CMK (cell line): ENCODE data around the gene ATF7IP.

Source experiments
- DNase-seq: peaks from one replicate; pipeline ENCODE4 v3.0.0-alpha.2; 2010; ENCODE audit warnings: low read depth

ATF7IP gene

DNA sequence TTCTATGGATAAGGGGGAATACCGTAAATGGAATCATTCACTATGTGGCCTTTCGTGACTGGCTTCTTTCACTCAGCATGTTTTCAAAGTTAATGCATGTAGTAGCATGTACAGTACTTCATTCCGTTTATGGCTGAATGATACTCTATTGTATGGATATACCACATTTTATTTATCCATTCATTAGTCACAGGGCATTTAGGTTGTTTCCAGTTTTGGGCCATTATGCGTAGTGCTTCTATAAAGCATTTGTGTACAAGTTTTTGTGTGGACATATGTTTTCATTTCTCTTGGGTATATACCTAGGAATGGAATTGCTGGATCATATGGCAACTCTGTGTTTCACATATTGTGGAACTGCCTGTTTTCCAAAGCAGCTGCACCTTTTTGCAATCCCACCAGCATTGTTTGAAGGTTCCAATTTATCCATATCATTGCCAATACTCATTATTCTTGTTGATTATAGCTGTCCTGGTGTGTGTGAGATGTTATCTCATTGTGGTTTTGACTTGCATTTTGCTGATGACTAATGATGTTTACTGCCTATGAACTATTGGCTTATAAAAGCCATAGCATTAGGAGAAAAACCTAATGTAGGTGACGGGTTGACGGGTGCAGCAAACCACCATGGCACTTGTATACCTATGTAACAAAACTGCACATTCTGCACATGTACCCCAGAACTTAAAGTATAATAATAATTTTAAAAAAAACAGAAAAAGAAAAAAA, 45.5 kb downstream of the ATF7IP start:
- no peak for DNase-seq

DNA sequence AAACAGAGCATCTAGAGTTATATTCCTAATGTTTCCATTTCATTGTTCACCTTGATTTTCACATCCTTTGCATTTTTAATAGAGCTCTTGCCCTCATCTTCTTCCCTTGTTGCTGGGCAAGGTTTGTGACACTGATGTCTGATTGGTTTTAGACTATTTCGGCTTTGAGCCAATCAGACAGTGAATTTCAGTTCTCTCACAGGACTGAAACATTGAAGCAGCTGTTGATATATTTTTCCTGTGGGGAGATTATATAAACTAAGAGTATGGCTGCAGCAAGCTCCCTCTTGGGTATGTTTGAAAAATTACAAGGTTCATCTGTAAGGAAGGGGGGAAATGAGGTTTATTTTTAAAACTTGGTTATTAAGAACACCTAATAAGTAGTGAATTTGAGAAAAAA, 51.2 kb downstream of the ATF7IP start:
- DNase-seq: no peak

DNA sequence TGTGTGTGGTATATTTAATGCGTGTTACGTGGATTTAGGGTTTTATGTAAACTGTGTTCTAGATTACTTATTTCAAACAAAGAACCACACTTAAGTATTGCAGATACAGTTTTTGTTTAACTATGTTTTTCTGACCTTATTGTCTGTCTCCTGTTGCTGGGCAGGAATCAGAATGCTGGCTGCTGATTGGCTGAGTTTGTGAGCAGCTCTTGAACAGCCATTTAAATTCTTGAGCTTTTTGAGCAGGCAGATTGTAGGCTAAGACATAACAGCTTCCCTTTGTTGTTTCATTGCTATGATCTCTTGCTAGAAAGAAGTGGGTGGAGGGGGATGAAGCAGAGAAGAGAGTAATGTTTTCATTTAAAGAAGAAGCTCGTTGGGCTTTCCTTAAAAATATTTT, 52.2 kb downstream of the ATF7IP start:
- DNase-seq: peak; percentile 20

DNA sequence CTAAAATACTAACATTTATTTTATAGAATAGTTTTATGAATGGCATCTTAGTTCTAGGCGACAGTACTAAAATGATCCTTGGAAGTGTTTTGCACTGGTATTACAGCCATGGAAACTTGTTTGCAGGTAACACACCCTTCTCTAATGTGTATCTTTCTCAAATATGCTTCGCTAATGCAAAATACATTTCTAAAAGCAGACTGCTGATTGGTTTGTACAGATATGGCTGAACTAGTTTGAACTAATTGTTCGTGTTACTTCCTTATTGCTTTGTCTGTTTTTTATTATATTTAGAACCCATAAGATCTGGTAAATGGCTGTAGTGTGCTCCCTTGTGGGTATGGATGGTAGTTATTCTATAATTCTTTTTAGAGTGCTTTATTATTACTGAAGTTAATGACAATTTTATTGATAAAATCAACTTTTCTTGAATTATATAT, 53.0 kb downstream of the ATF7IP start:
- no peak for DNase-seq

DNA sequence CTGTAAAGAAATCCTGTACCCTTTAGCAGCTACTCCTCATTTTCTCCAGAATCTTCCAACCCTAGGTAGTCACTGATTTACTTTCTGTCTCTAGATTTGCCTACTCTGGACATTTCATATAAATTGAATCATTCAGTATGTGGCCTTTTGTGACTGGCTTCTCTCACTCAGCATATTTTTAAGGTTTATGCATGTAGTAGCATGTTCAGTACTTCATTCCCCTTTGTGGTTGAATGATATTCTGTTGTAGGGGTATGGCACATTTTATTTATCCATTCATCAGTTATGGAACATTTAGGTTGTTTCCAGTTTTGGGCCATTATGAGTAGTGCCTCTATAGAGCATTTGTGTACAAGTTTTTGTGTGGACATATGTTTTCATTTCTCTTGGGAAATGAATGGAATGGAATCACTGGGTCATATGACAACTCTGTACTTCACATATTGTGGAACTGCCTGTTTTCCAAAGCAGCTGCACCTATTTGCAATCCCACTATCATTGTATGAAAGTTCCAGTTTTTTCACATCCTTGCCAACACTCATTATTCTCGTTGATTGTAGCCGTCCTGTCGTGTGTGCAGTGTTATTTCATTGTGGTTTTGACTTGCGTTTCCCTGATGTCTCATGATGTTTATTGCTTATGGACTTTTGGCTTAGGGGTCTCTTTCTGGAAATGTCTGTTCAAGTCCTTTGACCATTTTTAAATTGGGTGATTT, 57.2 kb downstream of the ATF7IP start:
- no peak for DNase-seq

DNA sequence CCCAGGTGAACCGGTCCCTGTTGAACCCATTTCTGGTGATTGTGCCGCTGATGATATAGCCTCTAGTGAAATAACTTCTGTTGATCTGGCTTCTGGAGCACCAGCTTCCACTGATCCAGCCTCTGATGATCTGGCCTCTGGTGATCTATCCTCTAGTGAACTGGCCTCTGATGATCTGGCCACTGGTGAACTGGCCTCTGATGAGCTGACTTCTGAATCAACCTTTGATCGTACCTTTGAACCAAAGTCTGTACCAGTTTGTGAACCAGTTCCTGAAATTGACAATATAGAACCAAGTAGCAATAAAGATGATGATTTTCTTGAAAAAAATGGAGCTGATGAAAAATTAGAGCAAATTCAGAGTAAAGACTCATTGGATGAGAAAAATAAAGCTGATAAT, 59.1 kb downstream of the ATF7IP start:
- no peak for DNase-seq

DNA sequence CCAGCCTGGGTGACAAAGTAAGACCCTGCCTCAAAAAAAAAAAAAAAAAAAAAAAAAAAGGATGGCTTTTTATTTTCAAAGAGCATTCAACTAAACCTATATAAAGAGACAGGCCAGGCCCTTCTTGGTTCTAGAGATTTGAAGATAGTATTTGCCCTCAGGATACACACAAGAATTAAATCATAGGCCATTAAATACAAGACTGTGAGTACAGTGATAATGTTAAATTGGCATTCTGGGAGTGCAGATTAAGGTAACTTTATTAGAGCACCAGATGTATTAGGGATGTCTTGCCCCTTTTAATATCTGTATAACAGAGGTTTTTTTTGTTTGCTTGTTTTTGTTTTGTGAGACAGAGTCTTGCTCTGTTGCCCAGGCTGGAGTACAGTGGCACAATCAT, 61.3 kb downstream of the ATF7IP start:
- DNase-seq: no peak

DNA sequence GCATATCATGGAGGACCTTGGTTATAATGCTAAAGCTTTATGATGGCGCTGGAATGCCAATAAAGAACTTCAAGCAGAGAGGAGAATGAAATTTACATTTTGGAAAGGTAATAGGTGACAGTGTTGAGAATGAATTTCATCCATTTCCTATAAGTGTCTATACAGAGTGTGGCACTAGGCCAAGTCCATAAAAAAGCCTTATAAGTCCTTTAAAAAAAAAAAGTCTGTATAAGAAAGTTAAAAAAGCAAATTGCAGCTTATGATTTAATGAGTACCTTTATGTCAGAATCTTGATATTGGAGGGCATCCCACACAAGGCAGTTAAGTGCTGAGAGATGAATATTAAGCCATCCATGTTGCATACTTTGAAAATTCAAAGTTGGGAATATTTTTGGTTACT, 62.4 kb downstream of the ATF7IP start:
- no peak for DNase-seq

DNA sequence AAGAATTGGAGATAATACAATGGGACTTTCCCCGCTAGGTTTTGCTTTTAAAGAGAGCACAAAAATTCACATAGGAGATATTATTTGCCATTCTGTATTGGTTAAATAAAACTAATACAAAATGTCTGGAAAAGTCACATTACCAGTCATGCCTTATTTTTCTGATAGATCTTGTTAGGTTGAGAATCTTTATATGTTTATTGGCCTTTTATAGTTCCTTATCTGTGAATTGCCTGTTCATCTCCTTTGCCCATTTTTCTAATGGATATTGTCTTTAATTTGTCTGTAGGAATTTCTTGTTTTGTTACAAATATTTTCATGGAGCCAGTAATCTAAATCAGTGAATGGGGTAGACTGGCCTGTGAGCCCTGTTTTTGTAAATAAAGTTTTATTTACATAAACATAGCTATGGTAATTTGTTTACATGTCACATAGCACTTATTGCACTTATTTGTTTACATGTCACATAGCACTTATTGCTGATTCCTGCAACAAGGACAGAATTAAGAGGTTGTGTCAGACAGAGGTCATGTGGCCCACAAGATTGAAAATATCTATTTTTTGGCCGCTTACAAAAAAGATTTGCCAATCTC, 65.0 kb downstream of the ATF7IP start:
- DNase-seq: no peak

DNA sequence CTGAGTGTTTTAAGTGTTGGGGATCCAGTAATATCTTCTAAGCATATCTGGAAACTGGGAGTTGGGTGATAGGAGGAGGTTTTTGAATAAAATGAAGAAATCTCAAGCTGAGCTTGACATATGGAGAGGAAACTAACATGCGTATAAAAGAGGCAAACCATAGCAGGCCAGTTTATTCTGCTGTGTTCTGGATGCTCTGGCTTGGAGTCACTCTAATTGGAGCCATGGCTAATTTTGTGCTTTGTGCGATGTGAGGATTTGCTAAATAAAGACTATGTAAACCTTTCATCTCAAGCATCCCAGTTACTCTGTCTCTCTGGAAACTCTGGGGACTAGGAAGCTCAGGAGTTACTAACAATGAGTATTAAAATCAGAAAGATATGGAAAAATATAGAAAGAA, 66.5 kb downstream of the ATF7IP start:
- no peak for DNase-seq

DNA sequence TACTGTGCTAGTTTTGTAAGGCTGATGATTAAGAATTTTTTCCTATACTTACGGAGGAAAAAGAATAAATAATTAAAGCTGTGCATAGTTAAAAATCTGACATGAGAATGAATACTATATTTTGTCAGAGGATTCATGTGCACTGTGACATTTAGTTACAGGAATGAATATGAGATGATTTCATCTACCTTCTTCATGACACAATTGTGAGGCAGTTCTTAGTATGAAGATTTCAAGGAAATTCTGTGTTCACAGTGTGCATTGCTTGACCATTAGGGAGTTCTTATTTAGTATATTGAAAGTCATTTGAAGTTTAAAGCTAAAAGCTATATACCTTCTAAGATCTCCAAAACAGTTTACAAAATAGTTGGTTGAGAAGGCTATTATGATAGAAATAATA, 70.1 kb downstream of the ATF7IP start:
- DNase-seq: no peak

DNA sequence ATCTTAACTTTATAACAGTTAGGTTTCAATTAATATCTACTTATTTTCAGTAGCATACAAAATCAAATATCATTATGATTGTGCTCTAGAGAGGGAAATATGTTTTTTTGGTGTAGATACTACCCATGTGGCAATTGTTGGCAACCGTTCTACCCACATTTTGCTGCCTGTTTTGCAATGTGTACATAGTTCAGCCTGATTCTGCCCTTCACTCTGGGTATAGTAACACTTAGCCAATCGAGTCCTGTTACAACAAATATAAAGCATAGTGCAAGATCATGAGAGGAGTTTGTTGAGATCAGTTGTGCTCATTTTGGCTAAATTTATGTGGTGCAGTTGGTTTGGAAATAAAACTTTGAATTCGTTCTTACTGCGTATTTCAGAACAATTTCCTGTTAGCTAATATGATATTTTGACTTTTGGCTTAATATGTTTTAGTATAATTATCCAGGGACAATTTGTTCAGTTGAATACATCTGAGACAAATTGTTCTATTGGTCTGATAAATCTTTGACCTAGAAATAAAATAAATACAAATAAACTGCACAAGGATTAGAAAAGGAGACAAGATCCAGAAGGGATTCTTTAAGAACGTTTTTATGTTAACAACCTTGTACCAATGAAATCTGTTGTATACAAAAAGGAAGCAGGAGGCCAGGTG, 76.9 kb downstream of the ATF7IP start:
- DNase-seq: no peak

DNA sequence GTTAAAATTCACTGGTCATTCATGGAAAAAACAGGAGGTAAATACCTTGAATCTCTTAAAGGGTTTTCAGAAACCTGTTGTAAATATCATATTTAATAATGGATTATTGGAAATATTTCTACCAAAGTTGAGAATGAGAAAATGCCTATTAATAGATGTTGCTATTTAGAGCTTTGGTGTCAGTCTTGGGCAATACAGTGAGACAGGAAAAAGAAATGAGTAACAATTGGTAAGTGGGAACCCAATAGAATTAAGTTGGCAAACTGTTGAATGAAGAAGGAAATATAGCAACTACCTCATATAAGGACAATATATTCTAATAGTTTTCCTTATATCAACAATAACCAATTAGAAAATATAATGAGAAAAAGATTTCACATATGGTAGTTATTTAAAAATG, 78.0 kb downstream of the ATF7IP start:
- DNase-seq: no peak

DNA sequence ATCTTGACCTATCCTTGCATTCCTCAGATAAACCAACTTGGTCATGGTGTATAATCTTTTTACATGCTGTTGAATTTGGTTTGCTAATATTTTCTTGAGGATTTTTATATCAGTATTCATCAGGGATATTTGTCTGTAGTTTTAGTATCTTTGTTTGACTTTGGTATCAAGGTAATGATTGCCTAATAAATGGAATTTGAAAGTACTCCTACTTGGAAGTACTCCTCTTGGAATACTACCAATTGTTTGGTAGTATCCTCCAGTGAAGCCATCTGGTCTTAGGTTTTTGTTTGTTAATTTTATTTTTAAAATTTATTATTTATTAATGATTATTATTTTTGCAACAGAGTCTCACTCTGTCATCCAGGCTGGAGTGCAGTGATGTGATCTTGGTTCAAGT, 85.0 kb downstream of the ATF7IP start:
- no peak for DNase-seq

DNA sequence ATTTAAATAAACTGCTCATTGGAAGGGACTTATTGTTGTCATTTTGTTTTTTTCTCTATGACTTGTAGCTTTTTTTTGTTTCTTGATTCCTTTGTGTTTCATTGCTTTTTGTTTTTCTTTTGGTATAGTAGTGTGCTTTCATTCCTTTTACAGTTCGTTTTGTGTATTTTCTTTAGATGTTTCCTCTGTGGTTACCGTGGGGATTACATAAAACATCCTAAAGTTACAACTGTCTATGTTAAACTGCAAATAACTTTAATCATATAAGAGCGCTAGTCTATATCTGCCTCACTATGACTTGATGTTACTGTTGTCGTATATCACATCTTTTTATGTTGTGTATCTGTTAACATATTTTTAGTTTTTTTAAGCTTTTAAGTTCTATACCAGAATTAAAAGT, 86.9 kb downstream of the ATF7IP start:
- DNase-seq: no peak

DNA sequence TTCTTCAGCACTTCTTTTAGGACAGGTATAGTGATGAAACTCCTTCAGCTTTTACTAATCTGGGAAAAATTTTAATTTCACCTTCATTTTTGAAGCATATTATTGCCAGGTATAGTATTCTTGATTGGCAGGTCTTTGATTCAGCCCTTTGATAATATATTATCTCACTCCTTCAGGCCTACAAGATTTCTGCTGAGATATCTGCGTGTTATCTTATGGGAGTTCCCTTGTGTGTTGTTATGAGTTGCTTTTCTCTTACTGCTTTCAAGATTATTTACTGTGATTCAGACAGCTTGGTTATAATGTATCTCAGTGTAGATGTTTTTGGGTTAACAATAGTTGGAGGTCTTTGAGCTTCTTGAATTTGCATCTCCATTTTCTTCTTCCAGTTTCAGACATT, 87.4 kb downstream of the ATF7IP start:
- DNase-seq: no peak

DNA sequence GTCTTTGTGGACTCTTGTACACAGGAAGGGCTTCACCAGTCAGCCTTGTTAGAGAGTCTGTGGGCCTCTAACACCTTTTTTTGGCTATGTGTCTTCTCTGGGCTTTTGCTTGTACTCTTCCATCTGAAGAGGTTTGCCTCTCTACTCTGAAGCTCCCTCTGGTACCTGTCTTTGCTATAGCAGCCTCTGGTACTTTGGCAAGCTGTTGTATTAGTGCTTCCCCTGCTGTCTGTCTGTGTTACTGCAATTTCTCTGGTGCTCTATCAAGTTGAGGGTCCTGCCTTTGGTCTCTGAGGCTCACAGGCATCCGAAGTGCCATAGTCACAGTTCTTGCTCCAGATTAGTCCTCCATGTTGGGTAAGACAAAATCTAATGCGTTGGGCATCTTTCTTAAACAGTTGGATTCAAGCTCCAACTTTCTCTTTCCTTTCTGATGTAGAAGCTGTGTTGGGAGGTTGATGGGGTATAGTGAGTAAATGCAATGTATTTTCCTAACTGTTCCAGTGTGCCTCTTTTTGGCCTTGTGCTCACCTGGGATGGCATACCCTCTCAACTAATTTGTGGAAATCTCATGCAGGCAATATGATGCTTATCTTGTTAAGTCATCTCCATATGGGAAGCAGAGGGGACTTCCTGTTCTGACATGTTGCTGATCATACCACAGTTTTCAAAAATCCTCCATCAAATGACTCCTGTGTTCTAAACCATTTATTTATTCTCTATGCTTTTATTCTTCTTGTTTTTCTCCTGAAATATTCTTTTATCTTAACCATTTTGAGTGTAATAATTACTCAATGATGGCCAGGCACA, 88.8 kb downstream of the ATF7IP start:
- no peak for DNase-seq

DNA sequence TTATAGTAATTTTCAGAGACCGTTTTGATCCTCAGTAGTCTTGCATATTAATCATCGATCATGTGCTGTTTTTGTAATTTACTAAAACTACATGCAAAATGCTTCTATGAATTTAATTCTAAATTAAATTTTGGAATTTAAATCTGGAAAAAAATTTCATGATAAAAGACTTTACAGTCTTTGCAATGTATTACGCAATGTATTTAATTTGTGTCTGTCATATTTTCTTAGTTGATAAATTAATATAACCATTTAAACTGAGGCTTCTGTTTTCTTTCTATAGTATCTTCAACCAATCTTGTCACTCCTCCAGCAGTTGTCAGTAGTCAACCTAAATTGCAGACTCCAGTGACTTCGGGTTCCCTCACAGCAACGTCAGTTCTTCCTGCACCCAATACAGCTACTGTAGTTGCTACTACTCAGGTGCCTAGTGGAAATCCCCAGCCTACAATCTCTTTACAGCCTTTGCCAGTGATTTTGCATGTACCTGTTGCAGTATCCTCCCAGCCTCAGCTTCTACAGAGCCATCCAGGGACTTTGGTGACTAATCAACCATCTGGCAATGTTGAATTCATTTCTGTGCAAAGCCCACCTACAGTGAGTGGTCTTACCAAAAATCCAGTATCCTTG, 94.8 kb downstream of the ATF7IP start:
- DNase-seq: no peak

DNA sequence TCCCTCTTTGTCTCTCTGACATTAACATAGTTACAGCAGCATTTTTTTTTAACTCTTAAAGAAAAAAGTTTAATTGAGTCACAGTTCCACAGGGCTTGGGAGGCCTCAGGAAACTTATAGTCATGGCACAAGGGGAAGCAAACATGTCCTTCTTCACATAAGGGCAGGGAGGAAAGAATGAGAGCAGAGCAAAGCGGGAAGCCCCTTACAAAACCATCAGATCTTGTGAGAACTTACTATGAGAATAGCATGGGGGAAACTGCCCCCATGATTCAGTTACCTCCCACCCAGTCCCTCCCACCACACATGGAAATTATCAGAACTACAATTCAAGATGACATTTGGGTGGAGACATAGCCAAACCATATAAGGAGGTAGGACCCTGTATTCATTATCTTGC, 106.0 kb downstream of the ATF7IP start:
- no peak for DNase-seq

DNA sequence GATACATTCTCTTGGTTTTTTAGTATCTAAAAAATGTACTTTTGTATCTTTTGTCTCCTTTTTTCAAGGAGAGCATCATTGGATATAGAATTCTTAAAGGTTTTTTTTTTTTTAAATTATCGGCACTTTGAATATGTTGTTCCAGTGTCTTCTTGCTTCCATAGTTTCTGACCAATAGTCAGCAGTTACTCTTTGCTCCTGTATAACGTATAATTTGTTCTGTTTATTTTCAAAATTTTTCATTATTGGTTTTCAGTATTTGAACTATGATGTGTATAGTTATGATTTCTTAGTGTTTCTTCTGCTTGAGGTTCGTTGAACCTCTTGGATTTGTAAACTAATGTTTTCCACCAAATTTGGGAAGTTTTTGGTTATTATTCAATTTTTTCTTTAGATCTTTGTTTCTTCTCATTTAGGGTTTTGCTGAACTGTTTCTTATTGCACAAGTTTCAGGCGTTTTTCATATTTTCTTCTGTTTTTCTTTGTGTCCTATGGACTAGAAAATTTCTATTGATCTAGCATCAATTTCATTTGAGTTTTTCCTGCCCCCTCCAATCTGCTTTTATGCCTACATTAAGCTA, 108.3 kb downstream of the ATF7IP start:
- no peak for DNase-seq

DNA sequence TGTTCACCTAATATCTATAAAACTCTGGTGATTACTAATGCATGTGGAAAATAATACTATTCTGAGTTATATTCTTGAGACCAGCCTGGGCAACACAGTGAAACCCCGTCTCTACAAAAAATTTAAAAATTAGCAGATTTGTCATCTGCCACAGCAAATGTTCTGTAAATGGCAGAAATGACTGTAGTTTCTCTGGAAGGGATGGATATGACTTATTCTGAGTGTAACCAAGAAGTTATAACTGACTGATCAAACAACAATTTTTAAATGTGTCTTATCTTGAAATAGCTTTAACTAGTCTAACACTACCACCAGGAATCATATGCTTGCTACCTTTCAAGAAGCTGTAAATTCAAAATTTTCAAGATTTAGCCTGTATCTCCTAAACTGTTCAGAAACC, 113.5 kb downstream of the ATF7IP start:
- DNase-seq: no peak
